GM06990 (cell line): ENCODE data around the gene WDR27.
"Not testable (repeated sequence)": the region's sequence is repeated elsewhere in the genome, so short reads cannot be mapped to it uniquely, and the experiment has no call there.

Source experiments
- DNase-seq: peaks from one replicate; pipeline ENCODE4 v3.0.0-alpha.2; 2011; ENCODE audit not compliant: insufficient read length; ENCODE audit errors: extremely low read depth
- H3K27me3 ChIP-seq: replicated peaks from 2 replicates; pipeline ENCODE4 v1.6.0; 2011; ENCODE audit warnings: low read length; ENCODE audit not compliant: control insufficient read depth, insufficient read depth
- H3K36me3 ChIP-seq: 2 replicates; pipeline ENCODE4 v1.5.1; 2011; ENCODE audit warnings: low read length; ENCODE audit not compliant: control insufficient read depth, insufficient read depth
- H3K4me3 ChIP-seq: replicated peaks from 2 replicates; pipeline ENCODE4 v1.5.1; 2011; ENCODE audit warnings: low read depth, mild to moderate bottlenecking, control low read depth, low read length
- CTCF ChIP-seq: IDR thresholded peaks from 2 replicates; pipeline ENCODE4 v1.5.1; 2011; ENCODE audit warnings: low read length, control low read depth, mild to moderate bottlenecking, inconsistent platforms; ENCODE audit not compliant: insufficient read depth, poor library complexity, severe bottlenecking

The WDR27 gene

GRCh38 chr6:169647637-169648036, 54.2 kb downstream of the WDR27 start:
- no peak for TF ChIP-seq CTCF
- Histone ChIP-seq H3K27me3 (no peaks in the 10 kb centered on the region), H3K4me3 (no peak overlapping the region), H3K36me3 (peaks cover 2% of the 10 kb centered on the region; the same call in 1 of the 2 replicates)
- DNase-seq, result no peak

- TF ChIP-seq CTCF, result no peak
- H3K4me3 ChIP-seq, result no peak overlapping the region
- H3K27me3 ChIP-seq, result no peaks in the 10 kb centered on the region
- H3K36me3 ChIP-seq, result peaks cover 2% of the 10 kb centered on the region; the same call in 1 of the 2 replicates
- DNase-seq, result no peak
Observed at GRCh38 chr6:169646906-169647567, 54.8 kb downstream of the WDR27 start.

GRCh38 chr6:169645459-169645858, 56.4 kb downstream of the WDR27 start:
- not testable (repeated sequence) for H3K4me3 ChIP-seq, DNase-seq, H3K36me3 ChIP-seq, H3K27me3 ChIP-seq

- H3K27me3 ChIP-seq, result no peaks in the 10 kb centered on the region
- no peak for TF ChIP-seq CTCF
- no peak overlapping the region for H3K4me3 ChIP-seq
- no peak for DNase-seq
- H3K36me3 ChIP-seq, result no peaks in the 10 kb centered on the region
Observed at GRCh38 chr6:169643521-169643920, 58.3 kb downstream of the WDR27 start.

- Histone ChIP-seq H3K4me3 (no peak overlapping the region), H3K27me3 (no peaks in the 10 kb centered on the region), H3K36me3 (no peaks in the 10 kb centered on the region; the same call in 1 of the 2 replicates)
- DNase-seq, result no peak
- TF ChIP-seq CTCF, result no peak
Observed at GRCh38 chr6:169642455-169642854, 59.4 kb downstream of the WDR27 start.

GRCh38 chr6:169641461-169642085, 60.3 kb downstream of the WDR27 start:
- Histone ChIP-seq H3K4me3 (no peak overlapping the region), H3K36me3 (no peaks in the 10 kb centered on the region; the same call in 1 of the 2 replicates), H3K27me3 (no peaks in the 10 kb centered on the region)
- no peak for DNase-seq
- TF ChIP-seq CTCF, result no peak
